ENCODE data around the gene ART5.

- TF ChIP-seq CTCF (conservative IDR thresholded peaks at IDR 0.05; ENCODE audit: low read depth, low read length) (no peak), MXI1 (IDR thresholded peaks at IDR 0.05; ENCODE audit: borderline replicate concordance, low read depth, low read length) (no peak), MAFK (IDR thresholded peaks at IDR 0.05; ENCODE audit: low read depth, low read length) (no peak), POLR2A (IDR thresholded peaks at IDR 0.05; ENCODE audit: low read depth, low read length) (no peak)
Observed at GRCh38 chr11:3660960-3661359, 19.2 kb upstream of the ART5 start.
